22Rv1 (cell line): Measurements from ENCODE around the gene ADIRF.

Experiments used
- CTCF ChIP-seq: fragments of 450-650 bp; IDR thresholded peaks from 2 replicates; pipeline ENCODE4 v1.5.1; 2017; ENCODE audit warnings: mild to moderate bottlenecking
- ZFX ChIP-seq: fragments of 450-650 bp; IDR thresholded peaks from 2 replicates; pipeline ENCODE4 v1.6.1; 2017; ENCODE audit warnings: antibody characterized with exemption, borderline replicate concordance

- TF ChIP-seq CTCF (no peak), ZFX (no peak)
Measured at GRCh38 chr10:86981716-86982115, 13.4 kb downstream of the ADIRF start.
